WTC11 (cell line): ENCODE results near the gene COG5.

Experiments
- ARID4B ChIP-seq: sonication (generic); formaldehyde crosslinking; IDR thresholded peaks from 2 replicates; pipeline ENCODE4 v1.8.0; 2023; ENCODE audit warnings: missing genetic modification reagents, mild to moderate bottlenecking, borderline replicate concordance
- CREB1 ChIP-seq: sonication (generic); formaldehyde crosslinking; IDR thresholded peaks from 2 replicates; pipeline ENCODE4 v1.8.0; 2023; ENCODE audit warnings: mild to moderate bottlenecking, missing genetic modification reagents
- CTCF ChIP-seq: fragments of 200-600 bp; IDR thresholded peaks from 2 replicates; pipeline ENCODE4 v1.8.0; 2022; ENCODE audit warnings: antibody characterized with exemption
- FOXJ3 ChIP-seq: sonication (generic); formaldehyde crosslinking; IDR thresholded peaks from 2 replicates; pipeline ENCODE4 v1.9.0; 2021; ENCODE audit warnings: missing genetic modification reagents, mild to moderate bottlenecking, borderline replicate concordance
- NR2C2 ChIP-seq: sonication (generic); formaldehyde crosslinking; IDR thresholded peaks from 2 replicates; pipeline ENCODE4 v1.8.0; 2022; ENCODE audit warnings: mild to moderate bottlenecking, missing genetic modification reagents
- ZNF121 ChIP-seq: sonication (generic); formaldehyde crosslinking; IDR thresholded peaks from 2 replicates; pipeline ENCODE4 v1.8.0; 2023; ENCODE audit warnings: missing genetic modification reagents
- ZNF263 ChIP-seq: sonication (generic); formaldehyde crosslinking; IDR thresholded peaks from 2 replicates; pipeline ENCODE4 v1.8.1; 2022; ENCODE audit warnings: low read depth, mild to moderate bottlenecking, moderate library complexity, missing genetic modification reagents

- no peak for TF ChIP-seq ZNF121 (CRISPR knock-in tag)
- TF ChIP-seq CTCF: no peak
- no peak for TF ChIP-seq ZNF263 (CRISPR knock-in tag)
- TF ChIP-seq NR2C2: no peak
- no peak for TF ChIP-seq ARID4B (CRISPR knock-in tag)
- no peak for TF ChIP-seq CREB1
- no peak for TF ChIP-seq FOXJ3
Measured at GRCh38 chr7:107600816-107601215, 37.1 kb upstream of the COG5 start.
